ENCODE data around the gene HNMT. TPM values are rescaled to one million over a fixed set of nuclear protein-coding genes. Genes with fewer than 3 reads are reported as not detected.

The HNMT gene
- total RNA-seq, 1 donor from 2014 or later, result 67.4 TPM

DNA sequence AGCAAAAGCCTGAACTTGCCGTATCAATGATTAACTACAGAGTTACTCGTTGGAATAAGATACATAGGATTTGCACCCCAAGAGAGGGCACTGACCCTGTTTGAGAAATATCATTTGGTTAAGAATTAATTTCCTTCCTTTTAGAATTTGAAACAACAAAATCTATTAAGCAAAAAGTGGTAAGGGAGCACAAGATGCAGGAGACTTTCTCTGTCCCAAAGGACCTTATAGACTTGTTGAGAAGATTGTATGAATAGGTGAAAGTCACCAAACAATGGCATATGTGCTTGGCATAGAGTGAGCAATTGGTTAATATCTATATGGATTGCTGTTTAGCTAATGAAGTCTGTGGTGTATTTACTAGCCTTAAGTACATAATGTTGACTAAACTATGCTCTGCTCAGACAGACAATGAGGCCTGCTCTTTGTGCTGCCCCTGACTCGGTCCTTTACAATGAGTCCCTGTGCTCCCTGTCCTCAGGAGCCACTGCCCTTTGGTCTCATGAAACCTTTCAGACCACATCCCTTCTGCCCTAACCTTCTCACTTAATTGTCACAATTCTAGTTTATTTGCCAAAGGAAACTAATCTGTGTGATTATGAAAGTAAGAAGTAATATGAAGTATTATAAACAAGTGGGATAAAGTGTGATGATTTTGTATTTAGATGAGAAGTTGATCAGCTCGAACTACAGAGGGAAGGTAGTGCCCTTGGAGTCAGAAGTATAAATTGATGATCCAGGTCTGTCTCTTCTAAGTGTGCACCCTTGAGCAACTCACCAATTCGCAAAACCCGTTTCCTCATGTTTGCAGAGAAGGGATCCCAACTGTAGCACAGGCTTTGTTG lies 21.2 kb upstream of the HNMT start:
- TF ChIP-seq, protein P1, sequence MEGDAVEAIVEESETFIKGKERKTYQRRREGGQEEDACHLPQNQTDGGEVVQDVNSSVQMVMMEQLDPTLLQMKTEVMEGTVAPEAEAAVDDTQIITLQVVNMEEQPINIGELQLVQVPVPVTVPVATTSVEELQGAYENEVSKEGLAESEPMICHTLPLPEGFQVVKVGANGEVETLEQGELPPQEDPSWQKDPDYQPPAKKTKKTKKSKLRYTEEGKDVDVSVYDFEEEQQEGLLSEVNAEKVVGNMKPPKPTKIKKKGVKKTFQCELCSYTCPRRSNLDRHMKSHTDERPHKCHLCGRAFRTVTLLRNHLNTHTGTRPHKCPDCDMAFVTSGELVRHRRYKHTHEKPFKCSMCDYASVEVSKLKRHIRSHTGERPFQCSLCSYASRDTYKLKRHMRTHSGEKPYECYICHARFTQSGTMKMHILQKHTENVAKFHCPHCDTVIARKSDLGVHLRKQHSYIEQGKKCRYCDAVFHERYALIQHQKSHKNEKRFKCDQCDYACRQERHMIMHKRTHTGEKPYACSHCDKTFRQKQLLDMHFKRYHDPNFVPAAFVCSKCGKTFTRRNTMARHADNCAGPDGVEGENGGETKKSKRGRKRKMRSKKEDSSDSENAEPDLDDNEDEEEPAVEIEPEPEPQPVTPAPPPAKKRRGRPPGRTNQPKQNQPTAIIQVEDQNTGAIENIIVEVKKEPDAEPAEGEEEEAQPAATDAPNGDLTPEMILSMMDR (IDR thresholded peaks at IDR 0.05), result no peak

DNA sequence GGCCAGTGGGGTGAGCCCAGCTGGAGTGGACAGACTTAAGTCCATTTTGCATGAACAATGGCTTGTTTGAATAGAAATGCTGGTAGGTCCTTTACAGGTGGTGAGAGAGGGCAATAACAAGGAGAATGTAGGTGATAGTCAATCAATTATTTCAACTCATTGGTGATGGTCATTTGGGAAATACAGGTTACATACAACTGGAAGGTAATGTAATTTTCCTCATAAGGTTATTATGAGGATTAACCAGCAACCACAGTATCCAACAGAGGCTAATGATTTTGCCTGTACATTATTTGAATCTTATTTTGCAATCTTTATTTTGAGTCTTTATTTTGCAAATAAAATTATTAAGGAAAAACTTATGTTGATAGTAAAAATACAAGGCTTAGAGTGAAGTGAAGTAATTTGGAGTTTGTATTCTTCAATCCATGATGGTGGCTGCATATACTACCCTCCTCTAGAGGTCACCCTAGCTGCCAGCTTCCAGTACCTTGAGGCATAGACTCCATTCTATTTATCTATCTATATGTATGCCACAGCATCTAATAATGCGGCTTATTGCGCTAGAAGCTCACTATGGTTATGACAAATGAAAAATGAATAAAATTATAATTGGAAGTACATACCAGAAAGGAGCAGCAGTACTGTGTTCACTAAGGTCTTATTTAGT lies 20.5 kb upstream of the HNMT start:
- Histone ChIP-seq H3K36me3 (no peaks in the 10 kb centered on the region), H3K27ac (no peak overlapping the region), H3K4me3 (no peak overlapping the region), H3K9me3 (no peaks in the 10 kb centered on the region), H3K27me3 (no peaks in the 10 kb centered on the region), H3K4me1 (no peaks in the 10 kb centered on the region)
- intact Hi-C loops (cut with DNase I), result no loop called here
- DNase-seq (no peak), ATAC-seq (no peak)
- TF ChIP-seq, protein P1 (IDR thresholded peaks at IDR 0.05), result no peak

More for the DNA sequence above, 21.2 kb upstream of the HNMT start:
- Histone ChIP-seq H3K4me1 (no peaks in the 10 kb centered on the region), H3K27me3 (no peaks in the 10 kb centered on the region), H3K27ac (no peak overlapping the region), H3K36me3 (no peaks in the 10 kb centered on the region), H3K4me3 (no peak overlapping the region), H3K9me3 (no peaks in the 10 kb centered on the region)
- ATAC-seq, result no peak
- no peak for DNase-seq
- intact Hi-C loops (cut with DNase I), result no loop called here

DNA sequence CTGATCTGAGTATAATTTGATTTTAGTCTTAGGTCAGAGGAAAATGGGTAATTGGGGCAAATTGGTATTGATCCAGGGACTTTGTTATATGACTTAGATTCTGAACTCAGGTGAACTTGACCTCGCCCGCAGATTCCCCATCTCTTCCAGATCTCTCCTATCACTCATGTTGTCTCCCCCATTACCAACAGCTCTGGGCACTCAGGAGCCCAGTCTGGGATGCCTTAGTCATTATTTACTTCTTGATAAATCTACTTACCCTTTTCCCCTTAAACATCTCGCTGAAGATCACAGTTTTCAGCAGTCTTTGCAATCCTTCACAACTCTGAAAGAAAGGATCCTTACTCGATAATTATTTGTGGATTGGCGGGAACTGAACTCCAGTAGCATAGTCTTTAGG lies 19.6 kb upstream of the HNMT start:
- intact Hi-C loops (cut with DNase I), result no loop called here
- Histone ChIP-seq H3K4me1 (no peaks in the 10 kb centered on the region), H3K4me3 (no peak overlapping the region), H3K9me3 (no peaks in the 10 kb centered on the region), H3K27me3 (no peaks in the 10 kb centered on the region), H3K36me3 (no peaks in the 10 kb centered on the region), H3K27ac (no peak overlapping the region)
- TF ChIP-seq, protein P1 (IDR thresholded peaks at IDR 0.05), result no peak
- ATAC-seq (no peak), DNase-seq (no peak)

DNA sequence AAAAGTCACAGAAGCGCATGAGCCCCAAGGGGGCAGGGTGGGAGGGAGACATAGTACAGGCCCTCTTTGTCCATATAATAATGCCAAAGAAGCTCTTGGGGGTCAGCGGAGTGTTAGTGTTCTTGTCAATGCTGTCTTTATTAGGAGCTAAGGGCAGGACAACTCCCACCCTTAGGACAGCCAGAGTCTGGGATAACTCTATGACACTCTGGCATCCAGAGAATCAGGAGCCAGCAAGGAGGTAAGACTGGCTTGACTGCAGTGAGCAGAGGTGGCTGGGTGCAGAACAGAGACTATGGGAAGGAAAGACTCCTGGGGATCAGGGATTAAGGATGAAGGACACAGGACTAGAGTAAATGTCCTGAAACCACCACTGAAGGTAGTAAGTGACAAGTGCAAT lies 19.0 kb upstream of the HNMT start:
- no peak overlapping the region for H3K27ac ChIP-seq
- no peaks in the 10 kb centered on the region for H3K4me1 ChIP-seq
- intact Hi-C loops (cut with DNase I), result no loop called here
- no peak for ATAC-seq
- no peaks in the 10 kb centered on the region for H3K27me3 ChIP-seq
- TF ChIP-seq, protein P1 (IDR thresholded peaks at IDR 0.05), result no peak
- no peak for DNase-seq
- no peaks in the 10 kb centered on the region for H3K36me3 ChIP-seq
- H3K4me3 ChIP-seq, result no peak overlapping the region
- no peaks in the 10 kb centered on the region for H3K9me3 ChIP-seq

DNA sequence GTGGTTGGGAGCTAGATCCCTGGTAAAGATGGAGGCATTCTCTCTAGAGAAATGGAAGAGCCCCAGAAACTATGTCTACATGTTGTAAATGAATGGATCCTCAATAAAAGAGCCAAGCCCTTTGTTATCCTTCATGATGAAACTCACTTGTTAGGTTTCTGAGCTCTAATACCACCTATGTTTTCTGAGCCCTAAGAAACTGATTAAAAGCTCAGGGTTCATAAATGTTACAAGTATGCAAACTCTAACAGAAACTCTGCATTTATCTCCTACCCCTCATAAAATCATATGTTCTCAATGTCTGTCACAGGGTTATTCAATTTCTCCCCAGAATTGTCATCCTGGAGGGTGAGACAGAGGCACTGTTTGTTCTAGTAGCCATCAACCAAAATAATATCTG lies 18.0 kb upstream of the HNMT start:
- H3K4me1 ChIP-seq, result no peaks in the 10 kb centered on the region
- intact Hi-C loops (cut with DNase I), result no loop called here

More for the DNA sequence above, 18.0 kb upstream of the HNMT start:
- Histone ChIP-seq H3K27ac (no peak overlapping the region), H3K36me3 (no peaks in the 10 kb centered on the region), H3K4me3 (no peak overlapping the region), H3K9me3 (no peaks in the 10 kb centered on the region), H3K27me3 (no peaks in the 10 kb centered on the region)
- ATAC-seq (no peak), DNase-seq (no peak)
- TF ChIP-seq, protein P1 (IDR thresholded peaks at IDR 0.05), result no peak

Data from upper lobe of right lung (tissue), 1 donor.